Motor neuron (in vitro differentiated cells): Measurements from ENCODE around the gene OXNAD1. TPM values are rescaled to one million over a fixed set of nuclear protein-coding genes. Genes with fewer than 3 reads are reported as not detected.

Experiments
- ATAC-seq, 8 experiments: fragments of 200-7000 bp; cut with Tn5 transposase; replicated peaks in 6 of 8; 2 replicates each; pipeline ENCODE4 v1.8.0; 2021; ENCODE audit warnings: mild to moderate bottlenecking in 8 of 8, moderate library complexity in 8 of 8
- H3K27ac ChIP-seq, 2 donors: fragments of 250-450 bp; sonication (Bioruptor Pico); 2 replicates each; pipeline ENCODE4 v1.9.0; 2021; ENCODE audit warnings: antibody characterized with exemption in 2 of 2, mild to moderate bottlenecking in 2 of 2, moderate library complexity in 1 of 2
- H3K4me1 ChIP-seq, 2 donors: fragments of 250-450 bp; sonication (Bioruptor Pico); replicated peaks in 1 of 2; 2 replicates each; pipeline ENCODE4 v1.6.1; 2021; ENCODE audit warnings: antibody characterized with exemption in 2 of 2, mild to moderate bottlenecking in 2 of 2, moderate library complexity in 1 of 2
- H3K4me3 ChIP-seq, 5 donors: fragments of 250-450 bp; sonication (Bioruptor Pico); 2 replicates each; pipeline ENCODE4 v1.9.0; 2021; ENCODE audit warnings: antibody characterized with exemption in 5 of 5, mild to moderate bottlenecking in 5 of 5, moderate library complexity in 4 of 5
- WGBS, 10 experiments: fragments of 450-650 bp; shearing (Covaris generic); methylation state at CpG; one replicate each; pipeline ENCODE4 v1.0.0; 2022; 5-methylcytosine and 5-hydroxymethylcytosine counted together
- in situ Hi-C, 9 experiments: fragments of 400-800 bp; cut with MboI; loops; one replicate each; pipeline ENCODE4 v1.15.0; 2021; ENCODE audit warnings: low sequenced_read_pairs in 9 of 9, low pct_unique_long_range_greater_than_20kb in 2 of 9; ENCODE audit not compliant: unreplicated experiment in 9 of 9
- total RNA-seq, 8 experiments: library from RNA; unstranded; fragments of 300-600 nt; gene quantifications; 2 replicates each; pipeline versions ENCODE4 v1.2.3 to v1.2.4, GENCODE V29; 2022

Gene OXNAD1
- total RNA-seq, 8 experiments from 2014 or later = 10.2 to 25.2 (median 18.1) TPM

DNA sequence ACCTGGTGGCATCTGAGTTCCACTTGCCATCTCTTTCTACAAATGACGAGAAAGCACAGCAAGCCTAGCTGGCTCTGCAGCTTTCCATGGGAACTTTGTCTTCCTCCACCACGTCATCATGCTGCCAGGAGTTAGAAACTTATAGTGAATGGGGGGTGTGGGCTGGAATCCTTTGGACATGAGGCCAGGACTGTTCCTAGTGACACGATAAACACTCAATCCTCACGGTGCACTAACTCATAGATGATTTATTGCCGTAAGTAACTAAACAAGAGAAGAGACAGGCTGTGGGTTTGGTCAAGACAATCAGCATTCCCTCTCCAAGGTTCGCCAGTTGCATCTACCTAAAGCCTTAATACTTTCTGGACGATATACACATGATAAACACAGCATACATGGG, 50.6 kb downstream of the OXNAD1 start:
- in situ Hi-C loops = no loop called here
- H3K27ac ChIP-seq = no peak overlapping the region

DNA sequence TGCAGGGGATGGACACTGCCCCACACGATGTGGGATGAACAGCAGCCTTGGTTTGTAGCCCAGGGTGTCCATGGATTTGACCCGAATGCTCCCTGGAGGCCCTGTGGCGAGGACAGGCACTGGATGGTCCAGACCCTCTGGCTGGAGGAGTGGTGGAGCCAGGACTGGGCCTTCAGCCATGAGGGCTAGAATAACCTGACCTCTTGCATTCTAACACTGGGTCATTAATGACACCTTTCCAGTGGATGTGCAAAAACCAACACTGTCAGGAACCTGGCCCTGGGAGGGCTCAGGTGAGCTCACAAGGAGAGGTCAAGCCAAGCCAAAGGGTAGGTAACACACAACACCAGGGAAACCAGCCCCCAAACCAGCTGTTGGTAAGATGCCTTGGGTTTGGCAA, 51.4 kb downstream of the OXNAD1 start:
- 80 to 100% methylated on average over 1 of the region's 3 CpGs; no CpG with 5 or more reads in 8 of the 10 experiments for WGBS, 10 experiments
- no peak overlapping the region for H3K27ac ChIP-seq
- ATAC-seq = no peak
- no peak overlapping the region for H3K4me3 ChIP-seq
- in situ Hi-C loops = no loop called here
- H3K4me1 ChIP-seq = no peaks in the 10 kb centered on the region

More for the DNA sequence above, 50.6 kb downstream of the OXNAD1 start:
- H3K4me1 ChIP-seq = no peaks in the 10 kb centered on the region
- ATAC-seq = no peak
- 59 to 100% (median 90%) methylated on average over 2 to 7 of the region's 7 CpGs; no CpG with 5 or more reads in 1 of the 10 experiments for WGBS, 10 experiments
- no peak overlapping the region for H3K4me3 ChIP-seq

DNA sequence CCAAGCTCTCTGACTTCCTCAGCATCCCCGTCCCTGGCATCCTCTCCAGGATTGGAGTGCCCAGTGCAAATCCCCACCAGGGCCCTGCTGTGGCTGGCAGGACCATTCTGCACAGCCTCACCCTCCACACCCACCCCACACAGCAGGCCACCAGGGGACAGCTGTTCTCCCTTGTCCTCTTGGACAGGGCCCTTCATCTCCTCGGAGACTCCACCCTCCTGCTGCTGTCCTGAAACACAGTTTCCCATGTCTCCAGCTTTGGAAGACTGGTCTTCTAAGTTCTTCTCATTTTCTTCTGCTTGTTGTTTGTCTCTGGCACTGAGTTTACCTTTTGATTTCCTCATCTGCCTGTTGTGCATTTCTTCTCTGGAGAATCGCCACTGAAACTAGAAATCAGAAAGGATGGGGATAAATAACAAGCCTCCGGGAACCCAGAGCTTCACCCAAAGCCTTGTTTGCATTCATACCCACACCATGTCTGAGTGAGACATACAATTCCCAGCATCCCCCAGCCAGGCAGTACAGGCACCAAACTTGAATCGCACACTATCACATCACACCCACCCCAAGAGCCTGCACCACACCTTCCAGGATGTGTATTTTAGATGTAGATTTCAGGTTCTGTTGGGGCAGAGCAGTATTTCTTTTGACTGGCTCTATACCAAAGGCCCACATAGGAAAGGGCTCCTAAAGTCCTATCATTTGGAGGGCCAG, 52.0 kb downstream of the OXNAD1 start:
- 57 to 96% (median 83%) methylated on average over 2 to 4 of the region's 5 CpGs; no CpG with 5 or more reads in 3 of the 10 experiments for WGBS, 10 experiments
- no peak overlapping the region for H3K4me3 ChIP-seq
- in situ Hi-C loops = no loop called here
- no peak for ATAC-seq
- H3K4me1 ChIP-seq = no peaks in the 10 kb centered on the region
- H3K27ac ChIP-seq = no peak overlapping the region

- in situ Hi-C loops = no loop called here
Measured at GRCh38 chr3:16317561-16317945, 52.5 kb downstream of the OXNAD1 start.

GRCh38 chr3:16318176-16318575, 53.2 kb downstream of the OXNAD1 start:
- H3K4me3 ChIP-seq = no peak overlapping the region
- H3K27ac ChIP-seq = no peak overlapping the region
- in situ Hi-C loops = no loop called here
- WGBS, 10 experiments = 54 to 100% (median 92%) methylated on average over 1 to 7 of the region's 7 CpGs; no CpG with 5 or more reads in 1 of the 10 experiments
- ATAC-seq = no peak
- H3K4me1 ChIP-seq = no peaks in the 10 kb centered on the region

More at GRCh38 chr3:16317561-16317945, 52.5 kb downstream of the OXNAD1 start:
- H3K27ac ChIP-seq = no peak overlapping the region
- 40 to 92% methylated on average over 1 to 2 of the region's 6 CpGs; no CpG with 5 or more reads in 8 of the 10 experiments for WGBS, 10 experiments
- no peaks in the 10 kb centered on the region for H3K4me1 ChIP-seq
- ATAC-seq = no peak
- H3K4me3 ChIP-seq = no peak overlapping the region

DNA sequence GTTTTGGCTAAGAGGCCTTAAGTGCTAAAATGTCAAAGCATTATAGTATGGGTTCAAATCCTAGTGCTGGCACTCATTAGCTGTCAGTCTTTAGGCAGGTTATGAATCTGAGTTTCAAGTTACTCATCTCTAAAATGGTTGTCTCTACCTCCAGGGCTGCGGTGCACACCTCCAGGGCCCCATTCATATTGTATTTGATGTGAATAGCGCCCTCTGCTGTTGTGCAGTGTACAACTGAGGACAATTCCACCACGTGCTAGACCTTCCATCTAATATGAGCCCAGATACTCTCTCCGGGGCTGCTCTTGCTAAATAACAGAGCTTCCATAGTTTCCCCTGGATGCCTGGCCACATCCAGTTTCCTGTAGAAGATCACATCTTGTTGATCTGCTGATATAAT, 54.3 kb downstream of the OXNAD1 start:
- Histone ChIP-seq H3K4me1 (no peaks in the 10 kb centered on the region), H3K4me3 (no peak overlapping the region), H3K27ac (no peak overlapping the region)
- in situ Hi-C loops = no loop called here
- 42 to 100% (median 74%) methylated on average over 1 to 4 of the region's 4 CpGs; no CpG with 5 or more reads in 2 of the 10 experiments for WGBS, 10 experiments
- peak in 2 of 8 experiments; percentile 36 to 49 for ATAC-seq

DNA sequence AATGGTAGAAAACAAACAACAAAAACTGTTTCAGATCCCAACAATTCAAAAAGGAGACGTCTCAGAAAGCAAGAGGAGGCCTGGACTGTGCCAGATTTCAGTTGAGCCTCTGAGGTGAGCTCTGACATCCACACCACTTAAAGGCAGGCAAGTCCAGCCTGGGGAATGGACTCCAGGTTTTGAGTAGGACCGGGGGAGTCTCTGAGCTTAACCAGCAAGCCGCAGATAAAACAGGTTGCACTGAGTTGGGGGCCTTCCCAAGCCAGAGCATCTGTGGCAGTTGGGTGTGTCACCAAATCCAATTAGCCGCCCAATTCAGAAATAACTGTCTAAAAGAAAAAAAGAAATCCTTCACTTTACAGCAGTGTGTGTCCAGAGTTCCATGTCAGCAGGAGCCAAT, 54.7 kb downstream of the OXNAD1 start:
- Histone ChIP-seq H3K4me1 (no peaks in the 10 kb centered on the region), H3K27ac (no peak overlapping the region), H3K4me3 (no peak overlapping the region)
- in situ Hi-C loops = no loop called here
- 67 to 100% (median 100%) methylated on average over 1 to 4 of the region's 4 CpGs; no CpG with 5 or more reads in 3 of the 10 experiments for WGBS, 10 experiments
- no peak for ATAC-seq

DNA sequence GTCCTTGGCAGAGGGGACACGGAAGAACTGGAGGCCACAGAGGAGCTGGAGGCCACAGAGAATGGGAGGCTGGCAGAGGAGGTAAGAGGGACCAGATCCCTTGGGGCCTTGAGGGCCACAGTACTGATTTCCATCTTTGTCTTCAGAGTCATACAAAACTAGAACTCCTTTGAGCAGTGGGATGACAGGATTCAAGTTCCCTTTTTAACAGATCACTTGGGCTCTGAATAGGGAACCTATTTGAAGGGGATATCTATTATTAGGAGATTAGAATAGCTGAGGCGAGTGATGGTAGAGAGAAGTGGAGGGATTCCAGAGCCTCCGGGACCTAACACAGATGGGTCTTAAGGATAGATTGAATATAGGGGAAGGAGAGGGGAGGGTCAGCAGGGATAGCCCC, 55.7 kb downstream of the OXNAD1 start:
- Histone ChIP-seq H3K27ac (no peak overlapping the region), H3K4me1 (no peaks in the 10 kb centered on the region), H3K4me3 (no peak overlapping the region)
- in situ Hi-C loops = no loop called here
- WGBS, 10 experiments = 70 to 100% (median 100%) methylated on average over 1 to 2 of the region's 3 CpGs; no CpG with 5 or more reads in 3 of the 10 experiments
- ATAC-seq = no peak

DNA sequence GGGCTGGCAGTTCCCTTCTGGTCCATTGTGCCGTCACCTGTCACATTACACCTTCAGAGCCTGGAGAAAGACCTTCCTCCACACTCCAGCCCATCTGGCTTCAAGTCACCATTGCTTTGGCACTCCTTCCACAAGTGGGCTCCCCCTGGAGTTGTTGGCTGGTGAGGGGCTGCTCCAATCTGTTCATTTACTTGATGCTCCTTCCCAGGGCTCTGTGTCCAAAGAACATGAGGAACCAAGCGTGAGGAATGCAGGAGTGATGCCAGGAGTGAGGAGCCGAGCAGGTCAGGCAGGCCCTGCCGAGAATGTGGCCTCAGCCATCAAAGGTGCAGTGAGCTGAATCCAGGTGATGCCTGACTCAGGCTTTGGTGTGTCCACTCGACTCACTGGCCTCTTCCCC, 57.2 kb downstream of the OXNAD1 start:
- 85 to 100% (median 100%) methylated on average over 1 to 4 of the region's 5 CpGs; no CpG with 5 or more reads in 6 of the 10 experiments for WGBS, 10 experiments
- no peak for ATAC-seq
- H3K4me1 ChIP-seq = no peaks in the 10 kb centered on the region
- in situ Hi-C loops = no loop called here
- no peak overlapping the region for H3K27ac ChIP-seq
- H3K4me3 ChIP-seq = no peak overlapping the region

- in situ Hi-C loops = no loop called here
- 96 to 100% (median 100%) methylated on average over 3 to 4 of the region's 4 CpGs; no CpG with 5 or more reads in 7 of the 10 experiments for WGBS, 10 experiments
- Histone ChIP-seq H3K4me3 (no peak overlapping the region), H3K27ac (no peak overlapping the region), H3K4me1 (no peaks in the 10 kb centered on the region)
- ATAC-seq = no peak
Measured at GRCh38 chr3:16323737-16324136, 58.7 kb downstream of the OXNAD1 start.

GRCh38 chr3:16325850-16326249, 60.8 kb downstream of the OXNAD1 start:
- no peak for ATAC-seq
- H3K4me3 ChIP-seq = no peak overlapping the region
- in situ Hi-C loops = no loop called here
- WGBS, 10 experiments = 100% methylated on average over 1 of the region's 4 CpGs; no CpG with 5 or more reads in 6 of the 10 experiments
- H3K4me1 ChIP-seq = peaks cover 10 to 15% of the 10 kb centered on the region in 2 donors
- no peak overlapping the region for H3K27ac ChIP-seq

- 75 to 100% (median 93%) methylated on average over 2 to 10 of the region's 15 CpGs; no CpG with 5 or more reads in 1 of the 10 experiments for WGBS, 10 experiments
- H3K27ac ChIP-seq = no peak overlapping the region
- H3K4me3 ChIP-seq = no peak overlapping the region
- peaks cover 10 to 15% of the 10 kb centered on the region in 2 donors for H3K4me1 ChIP-seq
- in situ Hi-C loops = no loop called here
- peak in 2 of 8 experiments; percentile 29 to 34 for ATAC-seq
Measured at GRCh38 chr3:16326724-16327349, 61.8 kb downstream of the OXNAD1 start.

DNA sequence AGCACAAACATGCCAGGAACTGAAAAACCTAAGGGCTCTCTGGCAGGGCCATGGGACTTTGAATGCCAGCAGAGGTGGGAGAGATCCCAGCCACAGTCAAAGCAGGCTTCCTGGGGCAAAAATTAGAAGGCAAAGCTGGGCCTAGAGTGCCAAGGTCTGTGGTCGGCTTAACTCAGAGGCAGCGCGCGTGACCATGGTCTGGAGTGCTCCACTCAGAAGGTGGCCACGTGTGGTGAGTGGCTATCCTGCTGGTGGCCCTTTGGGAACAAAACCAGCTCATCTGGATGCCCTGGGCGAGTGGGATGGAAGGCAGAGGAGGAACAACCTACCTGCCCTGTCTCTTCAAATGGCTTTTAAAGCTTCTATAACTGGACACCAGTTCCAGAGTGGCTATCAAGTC, 63.1 kb downstream of the OXNAD1 start:
- Histone ChIP-seq H3K27ac (no peak overlapping the region), H3K4me3 (no peak overlapping the region), H3K4me1 (peaks cover 15 to 20% of the 10 kb centered on the region in 2 donors)
- in situ Hi-C loops = no loop called here
- 80 to 100% (median 89%) methylated on average over 1 to 6 of the region's 6 CpGs; no CpG with 5 or more reads in 6 of the 10 experiments for WGBS, 10 experiments
- no peak for ATAC-seq
